ENCODE measurements around the gene FREM1. TPM values are rescaled to one million over a fixed set of nuclear protein-coding genes. Genes with fewer than 3 reads are reported as not detected.

Gene FREM1
- total RNA-seq, 4 donors from 2014 or later: 0.10 to 3.3 (median 1.00) TPM

GRCh38 chr9:14730461-14730898 lies 179.7 kb downstream of the FREM1 start:
- TF ChIP-seq CTCF (IDR thresholded peaks at IDR 0.05 in 4 of 5, conservative IDR thresholded peaks at IDR 0.05 in 1 of 5) (no peak), POLR2A (IDR thresholded peaks at IDR 0.05) (no peak)
- in situ Hi-C loops (cut with MboI; ENCODE audit: low sequenced_read_pairs in 4 of 4): no loop called here
- Histone ChIP-seq H3K4me3 (no peak overlapping the region), H3K4me1 (no peaks in the 10 kb centered on the region), H3K36me3 (no peaks in the 10 kb centered on the region), H3K9me3 (no peaks in the 10 kb centered on the region), H3K27ac (no peak overlapping the region), H3K27me3 (no peaks in the 10 kb centered on the region)
- intact Hi-C loops (cut with DNase I; ENCODE audit: low total_unique reads): no loop called here
- ATAC-seq (no peak), DNase-seq (no peak)

GRCh38 chr9:14723301-14723700 lies 186.9 kb downstream of the FREM1 start:
- no peaks in the 10 kb centered on the region for H3K9me3 ChIP-seq
- in situ Hi-C loops (cut with MboI; ENCODE audit: low sequenced_read_pairs in 4 of 4): no loop called here
- DNase-seq: no peak
- no peaks in the 10 kb centered on the region for H3K4me1 ChIP-seq
- H3K36me3 ChIP-seq: no peaks in the 10 kb centered on the region
- H3K4me3 ChIP-seq: no peak overlapping the region
- TF ChIP-seq CTCF (IDR thresholded peaks at IDR 0.05 in 4 of 5, conservative IDR thresholded peaks at IDR 0.05 in 1 of 5): no peak
- TF ChIP-seq POLR2A (IDR thresholded peaks at IDR 0.05): no peak
- ATAC-seq: no peak
- intact Hi-C loops (cut with DNase I; ENCODE audit: low total_unique reads): no loop called here
- H3K27me3 ChIP-seq: no peaks in the 10 kb centered on the region
- H3K27ac ChIP-seq: no peak overlapping the region

- no peak for TF ChIP-seq CTCF (IDR thresholded peaks at IDR 0.05 in 4 of 5, conservative IDR thresholded peaks at IDR 0.05 in 1 of 5)
- TF ChIP-seq POLR2A (IDR thresholded peaks at IDR 0.05): no peak
- in situ Hi-C loops (cut with MboI; ENCODE audit: low sequenced_read_pairs in 4 of 4): no loop called here
- no peak for ATAC-seq
Measured at GRCh38 chr9:14722391-14723035, 187.7 kb downstream of the FREM1 start, which contains the start of gene CER1. Gene CER1 (minus strand): TSS chr9:14722733. CDS start chr9:14722672, 61 bp downstream.

GRCh38 chr9:14719231-14719923 lies 190.9 kb downstream of the FREM1 start:
- H3K4me1 ChIP-seq: no peaks in the 10 kb centered on the region
- H3K36me3 ChIP-seq: no peaks in the 10 kb centered on the region
- intact Hi-C loops (cut with DNase I; ENCODE audit: low total_unique reads) (no loop called here), in situ Hi-C loops (cut with MboI; ENCODE audit: low sequenced_read_pairs in 4 of 4) (no loop called here)
- ATAC-seq: no peak
- H3K27ac ChIP-seq: no peak overlapping the region
- no peak overlapping the region for H3K4me3 ChIP-seq
- no peak for DNase-seq
- no peaks in the 10 kb centered on the region for H3K27me3 ChIP-seq
- H3K9me3 ChIP-seq: no peaks in the 10 kb centered on the region
- no peak for TF ChIP-seq POLR2A (IDR thresholded peaks at IDR 0.05)
- TF ChIP-seq CTCF (IDR thresholded peaks at IDR 0.05 in 4 of 5, conservative IDR thresholded peaks at IDR 0.05 in 1 of 5): no peak

More at GRCh38 chr9:14722391-14723035, 187.7 kb downstream of the FREM1 start, which contains the start of gene CER1:
- Histone ChIP-seq H3K9me3 (no peaks in the 10 kb centered on the region), H3K4me1 (no peaks in the 10 kb centered on the region), H3K36me3 (no peaks in the 10 kb centered on the region), H3K4me3 (no peak within 1 kb of the TSS), H3K27me3 (no peaks in the 10 kb centered on the region), H3K27ac (no peak within 1 kb of the TSS)
- intact Hi-C loops (cut with DNase I; ENCODE audit: low total_unique reads): no loop called here
- no peak for DNase-seq
